Right atrium auricular region (tissue), 2 donors: ENCODE measurements around the gene KRT1. TPM values are rescaled to one million over a fixed set of nuclear protein-coding genes. Genes with fewer than 3 reads are reported as not detected.

Experiments used
- DNase-seq: peaks from one replicate; pipeline ENCODE4 v3.0.0-alpha.2; 2019; ENCODE audit warnings: low spot score
- H3K27ac ChIP-seq, 2 donors: fragments of 200-600 bp; sonication (generic); 1 replicate in 1 of 2; 2 replicates in 1 of 2; pipeline ENCODE4 v1.5.1; 2016 to 2019
- H3K27me3 ChIP-seq, 2 donors: fragments of 200-600 bp; sonication (generic); one replicate each; pipeline versions ENCODE4 v1.5.1 to v1.6.0; 2017 to 2019
- H3K36me3 ChIP-seq: fragments of 200-600 bp; sonication (generic); one replicate; pipeline ENCODE4 v1.5.1; 2016
- H3K4me1 ChIP-seq, 2 donors: fragments of 200-600 bp; sonication (generic); one replicate each; pipeline versions ENCODE4 v1.5.1 to v1.6.0; 2017 to 2019
- H3K4me3 ChIP-seq, 2 donors: fragments of 200-600 bp; sonication (generic); 1 replicate in 1 of 2; 2 replicates in 1 of 2; pipeline ENCODE4 v1.5.1; 2017 to 2019; ENCODE audit warnings: mild to moderate bottlenecking in 1 of 2, moderate library complexity in 1 of 2
- H3K9me3 ChIP-seq, 2 donors: fragments of 200-600 bp; sonication (generic); one replicate each; pipeline ENCODE4 v1.5.1; 2019
- total RNA-seq, 2 donors: library from RNA; depleted of rRNA; stranded (reverse); fragments of >200 nt; gene quantifications; one replicate each; pipeline ENCODE4 v1.1.0, GENCODE V29; 2016
- TF ChIP-seq, protein P1 (sequence below), 2 donors: fragments of 200-600 bp; sonication (generic); IDR thresholded peaks; one replicate each; pipeline ENCODE4 v1.5.1; 2019; ENCODE audit warnings: antibody characterized with exemption in 2 of 2

KRT1 gene
- total RNA-seq, 2 donors from 2014 or later: not detected

DNA sequence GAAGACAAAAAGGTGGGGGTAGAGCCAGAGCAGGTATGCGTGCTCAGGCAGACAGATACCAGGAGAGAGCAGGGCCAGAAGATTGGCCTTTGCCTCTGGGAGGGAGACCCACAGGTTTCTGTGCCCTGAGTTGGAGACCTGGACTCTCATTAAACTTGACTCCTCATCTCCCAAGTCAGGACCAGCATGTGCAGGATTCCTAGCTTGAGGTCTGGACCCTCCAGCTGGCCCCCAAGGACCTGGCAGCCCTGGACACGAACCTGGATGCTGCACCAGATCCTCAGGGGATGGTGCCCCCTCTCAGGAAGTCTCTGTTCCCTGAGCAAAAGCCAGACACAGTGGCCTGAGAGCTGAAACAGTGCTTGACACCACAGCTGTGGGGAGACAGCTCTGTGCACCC is 51.4 kb downstream of the KRT1 start:
- peaks cover 0 to 5% of the 10 kb centered on the region in 2 donors for H3K9me3 ChIP-seq
- no peaks in the 10 kb centered on the region for H3K36me3 ChIP-seq
- no peaks in the 10 kb centered on the region for H3K4me1 ChIP-seq
- H3K4me3 ChIP-seq: no peak overlapping the region
- no peaks in the 10 kb centered on the region for H3K27me3 ChIP-seq
- DNase-seq: peak; percentile 7
- TF ChIP-seq, protein P1, sequence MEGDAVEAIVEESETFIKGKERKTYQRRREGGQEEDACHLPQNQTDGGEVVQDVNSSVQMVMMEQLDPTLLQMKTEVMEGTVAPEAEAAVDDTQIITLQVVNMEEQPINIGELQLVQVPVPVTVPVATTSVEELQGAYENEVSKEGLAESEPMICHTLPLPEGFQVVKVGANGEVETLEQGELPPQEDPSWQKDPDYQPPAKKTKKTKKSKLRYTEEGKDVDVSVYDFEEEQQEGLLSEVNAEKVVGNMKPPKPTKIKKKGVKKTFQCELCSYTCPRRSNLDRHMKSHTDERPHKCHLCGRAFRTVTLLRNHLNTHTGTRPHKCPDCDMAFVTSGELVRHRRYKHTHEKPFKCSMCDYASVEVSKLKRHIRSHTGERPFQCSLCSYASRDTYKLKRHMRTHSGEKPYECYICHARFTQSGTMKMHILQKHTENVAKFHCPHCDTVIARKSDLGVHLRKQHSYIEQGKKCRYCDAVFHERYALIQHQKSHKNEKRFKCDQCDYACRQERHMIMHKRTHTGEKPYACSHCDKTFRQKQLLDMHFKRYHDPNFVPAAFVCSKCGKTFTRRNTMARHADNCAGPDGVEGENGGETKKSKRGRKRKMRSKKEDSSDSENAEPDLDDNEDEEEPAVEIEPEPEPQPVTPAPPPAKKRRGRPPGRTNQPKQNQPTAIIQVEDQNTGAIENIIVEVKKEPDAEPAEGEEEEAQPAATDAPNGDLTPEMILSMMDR (IDR thresholded peaks at IDR 0.05): no peak
- H3K27ac ChIP-seq: no peak overlapping the region

DNA sequence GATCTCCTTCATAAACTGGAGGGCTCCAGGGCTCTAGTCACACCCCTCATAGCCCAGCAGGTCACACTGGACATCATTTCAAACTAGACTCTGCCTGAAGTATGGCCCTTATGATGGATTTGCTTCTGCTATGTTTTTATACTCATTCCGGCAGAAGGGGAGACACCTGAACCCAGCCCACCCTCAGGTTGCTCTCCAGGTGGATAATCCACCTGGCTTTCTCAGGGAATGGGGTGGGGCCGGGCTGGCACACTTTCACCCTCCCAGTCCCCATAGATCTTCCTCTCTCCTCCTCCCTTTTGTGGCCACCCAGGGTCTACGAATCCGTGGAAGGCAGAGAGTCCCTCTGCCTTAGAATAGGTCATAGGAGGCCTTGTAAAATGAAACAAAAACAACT is 52.1 kb downstream of the KRT1 start:
- DNase-seq: peak; percentile 30
- no peaks in the 10 kb centered on the region for H3K27me3 ChIP-seq
- no peaks in the 10 kb centered on the region for H3K36me3 ChIP-seq
- TF ChIP-seq, protein P1 (IDR thresholded peaks at IDR 0.05): no peak
- H3K4me3 ChIP-seq: no peak overlapping the region
- no peak overlapping the region for H3K27ac ChIP-seq
- peaks cover 0 to 10% of the 10 kb centered on the region in 2 donors for H3K9me3 ChIP-seq
- no peaks in the 10 kb centered on the region for H3K4me1 ChIP-seq

DNA sequence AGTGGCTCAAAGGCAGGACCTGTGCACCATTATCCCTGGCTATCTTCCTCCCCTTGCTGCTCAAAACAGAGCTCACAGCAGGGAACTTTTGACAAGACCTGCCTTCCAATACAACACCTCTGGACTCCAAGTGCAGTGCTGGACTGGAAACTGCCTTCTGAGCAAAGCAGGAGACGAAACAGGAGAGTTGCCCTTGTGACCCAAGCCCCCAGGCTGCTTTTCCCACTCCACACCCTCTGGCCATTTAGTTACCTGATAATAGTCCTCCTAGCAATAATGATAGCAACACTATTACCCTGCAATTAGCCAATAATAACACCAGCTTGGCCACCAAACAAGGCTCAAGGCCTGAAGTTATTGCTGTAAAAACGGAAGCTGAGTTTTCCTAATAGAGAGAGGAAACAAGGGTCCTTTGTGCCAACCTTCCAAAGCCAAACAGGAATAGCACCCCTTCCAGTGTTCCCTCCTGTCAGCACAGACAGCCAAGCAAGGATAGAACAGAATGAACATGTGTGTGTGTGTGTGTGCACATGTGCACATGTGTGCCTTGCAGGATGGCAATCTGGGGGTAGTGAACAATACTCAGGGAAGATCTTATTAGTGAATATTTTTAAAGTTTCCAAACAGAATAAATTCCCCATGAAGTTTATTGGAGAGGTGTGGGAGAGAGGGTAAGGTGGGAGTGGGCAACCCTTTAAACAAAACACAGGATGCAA is 52.7 kb downstream of the KRT1 start:
- H3K36me3 ChIP-seq: no peaks in the 10 kb centered on the region
- no peak overlapping the region for H3K27ac ChIP-seq
- H3K9me3 ChIP-seq: peaks cover 0 to 10% of the 10 kb centered on the region in 2 donors
- DNase-seq: peak; percentile 18
- H3K27me3 ChIP-seq: no peaks in the 10 kb centered on the region
- TF ChIP-seq, protein P1 (IDR thresholded peaks at IDR 0.05): no peak
- H3K4me1 ChIP-seq: no peaks in the 10 kb centered on the region
- no peak overlapping the region for H3K4me3 ChIP-seq

Other genes with a start within 250 kb of the KRT1 start
- gene KRT75, start 246.0 kb downstream of the KRT1 start, total RNA-seq: not detected
- gene KRT6B, start 228.3 kb downstream of the KRT1 start, total RNA-seq: not detected
- gene KRT6C, start 206.6 kb downstream of the KRT1 start, total RNA-seq: not detected
- gene KRT6A, start 187.2 kb downstream of the KRT1 start, total RNA-seq: 1 to 10 TPM in 1 of 2 donors, under 1 TPM in 1; 0.48 to 7.4 TPM
- gene KRT5, start 160.0 kb downstream of the KRT1 start, total RNA-seq: 10 to 100 TPM in 1 of 2 donors, 1 to 10 TPM in 1; 1.4 to 12.1 TPM
- gene KRT71, start 127.3 kb downstream of the KRT1 start, total RNA-seq: not detected
- gene KRT74, start 106.6 kb downstream of the KRT1 start, total RNA-seq: 1 to 10 TPM in 1 of 2 donors, not detected in 1; 2.9 TPM
- gene KRT72, start 78.9 kb downstream of the KRT1 start, total RNA-seq: not detected
- not detected for gene KRT73, start 61.8 kb downstream of the KRT1 start, total RNA-seq
- gene KRT2, start 28.2 kb downstream of the KRT1 start, total RNA-seq: not detected
- not detected for gene KRT77, start 23.1 kb upstream of the KRT1 start, total RNA-seq
- gene KRT76, start 96.9 kb upstream of the KRT1 start, total RNA-seq: not detected
- not detected for gene KRT3, start 115.7 kb upstream of the KRT1 start, total RNA-seq
- gene KRT4, start 133.7 kb upstream of the KRT1 start, total RNA-seq: not detected
- gene KRT79, start 153.9 kb upstream of the KRT1 start, total RNA-seq: not detected
- not detected for gene KRT78, start 168.6 kb upstream of the KRT1 start, total RNA-seq
- 100 to 1,000 TPM; 199 to 271 TPM for gene KRT8, start 224.7 kb upstream of the KRT1 start, total RNA-seq